Type B pancreatic cell (in vitro differentiated cells): ENCODE results near the gene TEX2. TPM values are rescaled to one million over a fixed set of nuclear protein-coding genes. Genes with fewer than 3 reads are reported as not detected.
A peak's percentile ranks its signal among the peaks of the same experiment; 100 is the strongest.

Experiments
- DNase-seq: peaks from one replicate; pipeline ENCODE4 v3.0.0; 2021; ENCODE audit warnings: mixed read lengths; ENCODE audit not compliant: unreplicated experiment; ENCODE audit errors: extremely low spot score
- H3K27ac Mint-ChIP-seq: 2 replicates; pipeline ENCODE4 v1.8.0; 2021; ENCODE audit warnings: mild to moderate bottlenecking, mixed read lengths
- H3K27me3 Mint-ChIP-seq: 2 replicates; pipeline ENCODE4 v1.8.0; 2021; ENCODE audit warnings: mixed read lengths
- H3K36me3 Mint-ChIP-seq: 2 replicates; pipeline ENCODE4 v1.8.0; 2021; ENCODE audit warnings: mixed read lengths
- H3K4me1 Mint-ChIP-seq: one replicate; pipeline ENCODE4 v1.8.0; 2021; ENCODE audit warnings: mixed read lengths; ENCODE audit not compliant: unreplicated experiment
- H3K4me3 Mint-ChIP-seq: 2 replicates; pipeline ENCODE4 v1.8.0; 2021; ENCODE audit warnings: mild to moderate bottlenecking, mixed read lengths
- H3K9me3 Mint-ChIP-seq: 2 replicates; pipeline ENCODE4 v1.8.0; 2021; ENCODE audit warnings: mixed read lengths
- total RNA-seq: library from RNA; stranded (reverse); gene quantifications from 2 replicates; pipeline ENCODE4 v1.2.1, GENCODE V29; 2021; ENCODE audit warnings: low replicate concordance
- TF ChIP-seq, protein P1 (sequence below): fragments of 200-600 bp; sonication (generic); conservative IDR thresholded peaks from 2 replicates; pipeline ENCODE4 v1.5.0; 2021; ENCODE audit warnings: antibody characterized with exemption, mild to moderate bottlenecking

The TEX2 gene
- total RNA-seq, 1 donor from 2014 or later: 23.3 TPM

DNA sequence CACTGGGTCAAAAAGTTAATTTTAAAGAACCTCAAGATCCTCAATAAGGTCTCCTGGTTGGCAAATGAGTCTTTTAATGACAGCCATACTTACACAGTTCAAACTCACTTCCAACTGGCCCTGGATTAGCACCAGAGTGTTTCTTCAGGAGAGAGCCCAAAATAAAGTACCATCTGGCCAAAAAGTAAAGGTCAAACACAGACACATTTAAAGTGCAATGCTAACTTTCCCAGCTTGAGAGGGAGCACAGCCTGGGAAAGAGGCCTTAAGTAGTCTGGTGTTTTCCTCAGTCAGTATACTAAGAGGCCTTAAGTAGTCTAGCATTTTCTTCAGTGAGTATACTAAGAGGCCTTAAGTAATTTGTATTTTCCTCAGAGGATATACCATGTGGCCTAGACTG, 86.5 kb downstream of the TEX2 start:
- no peaks in the 10 kb centered on the region for H3K27me3 Mint-ChIP-seq
- TF ChIP-seq, protein P1, sequence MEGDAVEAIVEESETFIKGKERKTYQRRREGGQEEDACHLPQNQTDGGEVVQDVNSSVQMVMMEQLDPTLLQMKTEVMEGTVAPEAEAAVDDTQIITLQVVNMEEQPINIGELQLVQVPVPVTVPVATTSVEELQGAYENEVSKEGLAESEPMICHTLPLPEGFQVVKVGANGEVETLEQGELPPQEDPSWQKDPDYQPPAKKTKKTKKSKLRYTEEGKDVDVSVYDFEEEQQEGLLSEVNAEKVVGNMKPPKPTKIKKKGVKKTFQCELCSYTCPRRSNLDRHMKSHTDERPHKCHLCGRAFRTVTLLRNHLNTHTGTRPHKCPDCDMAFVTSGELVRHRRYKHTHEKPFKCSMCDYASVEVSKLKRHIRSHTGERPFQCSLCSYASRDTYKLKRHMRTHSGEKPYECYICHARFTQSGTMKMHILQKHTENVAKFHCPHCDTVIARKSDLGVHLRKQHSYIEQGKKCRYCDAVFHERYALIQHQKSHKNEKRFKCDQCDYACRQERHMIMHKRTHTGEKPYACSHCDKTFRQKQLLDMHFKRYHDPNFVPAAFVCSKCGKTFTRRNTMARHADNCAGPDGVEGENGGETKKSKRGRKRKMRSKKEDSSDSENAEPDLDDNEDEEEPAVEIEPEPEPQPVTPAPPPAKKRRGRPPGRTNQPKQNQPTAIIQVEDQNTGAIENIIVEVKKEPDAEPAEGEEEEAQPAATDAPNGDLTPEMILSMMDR: no peak
- no peaks in the 10 kb centered on the region for H3K9me3 Mint-ChIP-seq
- no peak for DNase-seq
- peaks cover 8% of the 10 kb centered on the region for H3K4me1 Mint-ChIP-seq
- H3K36me3 Mint-ChIP-seq: peaks cover 25% of the 10 kb centered on the region
- H3K4me3 Mint-ChIP-seq: no peak overlapping the region
- H3K27ac Mint-ChIP-seq: no peak overlapping the region

GRCh38 chr17:64174686-64175456, 88.2 kb downstream of the TEX2 start:
- peaks cover 6% of the 10 kb centered on the region for H3K9me3 Mint-ChIP-seq

DNA sequence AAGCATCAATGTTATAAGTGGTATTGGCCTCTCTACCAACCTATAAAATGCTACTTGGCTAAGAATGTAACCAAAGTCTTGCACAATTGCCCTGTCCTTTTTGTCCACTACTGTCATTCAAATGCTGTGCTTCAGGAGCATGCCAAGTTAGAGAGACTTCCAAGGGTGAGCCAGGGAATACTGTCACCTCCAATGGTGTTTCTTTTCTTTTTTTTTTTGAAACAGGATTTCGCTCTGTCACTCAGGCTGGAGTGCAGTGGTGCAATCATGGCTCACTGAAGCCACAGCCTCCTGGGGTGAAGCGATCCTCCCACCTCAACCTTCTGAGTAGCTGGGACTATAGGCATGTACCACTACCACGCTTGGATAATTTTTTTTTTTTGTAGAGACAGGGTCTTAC, 89.4 kb downstream of the TEX2 start:
- H3K27me3 Mint-ChIP-seq: no peaks in the 10 kb centered on the region
- peaks cover 6% of the 10 kb centered on the region for H3K9me3 Mint-ChIP-seq
- TF ChIP-seq, protein P1: no peak
- H3K36me3 Mint-ChIP-seq: peaks cover 26% of the 10 kb centered on the region
- no peak overlapping the region for H3K4me3 Mint-ChIP-seq
- H3K27ac Mint-ChIP-seq: no peak overlapping the region
- DNase-seq: no peak
- peaks cover 8% of the 10 kb centered on the region for H3K4me1 Mint-ChIP-seq

More at GRCh38 chr17:64174686-64175456, 88.2 kb downstream of the TEX2 start:
- Mint-ChIP-seq H3K4me1 (peaks cover 8% of the 10 kb centered on the region), H3K4me3 (no peak overlapping the region), H3K36me3 (peaks cover 30% of the 10 kb centered on the region), H3K27me3 (no peaks in the 10 kb centered on the region), H3K27ac (peak overlapping the region; percentile 11)
- no peak for DNase-seq
- TF ChIP-seq, protein P1: no peak

GRCh38 chr17:64172510-64172909, 90.5 kb downstream of the TEX2 start:
- Mint-ChIP-seq H3K36me3 (peaks cover 26% of the 10 kb centered on the region), H3K4me1 (peaks cover 10% of the 10 kb centered on the region), H3K9me3 (peaks cover 6% of the 10 kb centered on the region), H3K27me3 (no peaks in the 10 kb centered on the region), H3K27ac (no peak overlapping the region), H3K4me3 (no peak overlapping the region)
- DNase-seq: no peak
- TF ChIP-seq, protein P1: no peak

DNA sequence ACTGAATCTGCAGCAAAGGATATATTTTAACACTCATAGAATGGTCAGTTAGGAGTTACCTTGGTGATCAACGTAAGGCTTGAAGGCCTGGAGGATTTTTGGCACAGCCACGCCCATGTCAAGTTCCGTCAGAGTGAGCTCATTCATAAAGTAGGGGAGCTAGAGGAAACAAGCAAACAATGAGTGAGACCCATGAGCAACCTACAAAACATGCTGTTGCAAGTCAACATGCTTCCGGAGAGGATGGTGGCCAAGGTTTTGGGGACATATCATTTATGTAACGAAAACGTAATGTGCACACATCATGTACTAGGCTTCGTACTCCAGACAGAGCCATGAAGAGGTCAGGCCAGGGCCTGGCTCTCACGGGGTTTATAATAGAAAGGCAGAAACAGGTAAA, 92.0 kb downstream of the TEX2 start:
- Mint-ChIP-seq H3K36me3 (peaks cover 30% of the 10 kb centered on the region), H3K9me3 (peaks cover 6% of the 10 kb centered on the region), H3K27me3 (no peaks in the 10 kb centered on the region), H3K4me1 (peaks cover 10% of the 10 kb centered on the region), H3K27ac (peak overlapping the region; percentile 39), H3K4me3 (no peak overlapping the region)
- no peak for DNase-seq
- TF ChIP-seq, protein P1: no peak
